Measurements from ENCODE around the gene SLC8A1.

DNA sequence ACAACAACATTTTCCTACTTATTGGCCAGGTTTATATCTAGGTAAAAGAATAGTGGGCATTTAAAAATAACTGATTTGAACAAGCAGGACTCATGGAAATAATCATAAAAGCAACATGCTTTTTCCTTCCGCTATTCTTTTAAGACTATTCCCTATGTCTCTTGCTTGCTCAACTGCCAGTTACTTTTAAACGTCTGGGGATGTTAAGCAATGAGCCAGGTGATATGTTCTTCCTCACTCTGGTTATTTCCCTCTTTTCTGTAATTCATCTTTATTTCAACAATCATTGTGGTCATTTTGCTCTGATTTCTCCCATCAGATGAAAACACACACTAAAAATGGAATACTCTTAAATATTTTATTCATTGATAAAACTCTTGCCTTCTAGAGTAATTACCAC is 33.4 kb upstream of the SLC8A1 start:
- no peak for TF ChIP-seq CTCF (IDR thresholded peaks at IDR 0.05)
- TF ChIP-seq POLR2AphosphoS5 (IDR thresholded peaks at IDR 0.05) = no peak
